ENCODE results near the gene SCLY. TPM values are rescaled to one million over a fixed set of nuclear protein-coding genes. Genes with fewer than 3 reads are reported as not detected.
"Not testable (repeated sequence)": the region's sequence is repeated elsewhere in the genome, so short reads cannot be mapped to it uniquely, and the experiment has no call there.

SCLY gene
- total RNA-seq, 4 donors from 2014 or later, result 5.5 to 14.5 (median 9.6) TPM

DNA sequence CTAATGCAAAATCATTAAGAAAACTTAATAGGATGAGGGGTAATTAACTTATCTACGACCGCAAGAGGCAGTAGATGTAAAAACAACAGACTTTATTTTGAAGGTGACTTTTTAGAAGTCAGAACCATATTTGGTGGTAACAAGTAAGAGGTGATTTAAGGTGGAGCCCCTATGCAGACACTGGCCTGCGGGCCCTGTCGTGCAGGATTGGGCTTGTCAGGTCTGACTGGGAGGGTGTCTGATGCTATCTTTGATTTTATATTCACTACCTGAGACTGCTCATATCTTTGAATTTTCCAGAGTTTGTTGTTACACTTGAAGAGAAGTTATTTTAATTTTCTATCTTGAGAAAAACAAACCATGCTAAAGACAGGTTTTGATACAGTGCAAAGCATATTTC is 29.1 kb upstream of the SCLY start:
- peaks cover 20% of the 10 kb centered on the region for H3K4me1 ChIP-seq
- no peak overlapping the region for H3K27ac ChIP-seq
- TF ChIP-seq EP300 (IDR thresholded peaks at IDR 0.05) (no peak), CTCF (IDR thresholded peaks at IDR 0.05) (no peak), POLR2AphosphoS5 (IDR thresholded peaks at IDR 0.05) (no peak), POLR2A (IDR thresholded peaks at IDR 0.05) (no peak)
- H3K27me3 ChIP-seq, result no peaks in the 10 kb centered on the region
- WGBS, result 57% methylated on average over 4 of the region's 4 CpGs
- H3K36me3 ChIP-seq, result peaks cover 33% of the 10 kb centered on the region
- no peak overlapping the region for H3K4me3 ChIP-seq
- no peak for DNase-seq (ENCODE audit: low spot score in 2 of 2)
- H3K9me3 ChIP-seq, result no peaks in the 10 kb centered on the region

GRCh38 chr2:238032755-238033337 is 28.0 kb upstream of the SCLY start:
- DNase-seq (ENCODE audit: low spot score in 2 of 2), result no peak
- Histone ChIP-seq H3K27me3 (no peaks in the 10 kb centered on the region), H3K36me3 (peaks cover 44% of the 10 kb centered on the region), H3K9me3 (no peaks in the 10 kb centered on the region), H3K4me1 (peaks cover 20% of the 10 kb centered on the region), H3K27ac (no peak overlapping the region), H3K4me3 (no peak overlapping the region)
- no peak for TF ChIP-seq POLR2A (IDR thresholded peaks at IDR 0.05)
- TF ChIP-seq CTCF (IDR thresholded peaks at IDR 0.05), result no peak
- no peak for TF ChIP-seq EP300 (IDR thresholded peaks at IDR 0.05)
- TF ChIP-seq POLR2AphosphoS5 (IDR thresholded peaks at IDR 0.05), result no peak
- 48% methylated on average over 4 of the region's 4 CpGs for WGBS

- H3K27me3 ChIP-seq; DNase-seq (ENCODE audit: low spot score in 2 of 2); H3K27ac ChIP-seq; H3K9me3 ChIP-seq; H3K4me3 ChIP-seq: not testable (repeated sequence)
- peaks cover 50% of the 10 kb centered on the region for H3K36me3 ChIP-seq
- 65% methylated on average over 9 of the region's 9 CpGs for WGBS
- H3K4me1 ChIP-seq, result peaks cover 20% of the 10 kb centered on the region
These were observed 26.8 kb upstream of the SCLY start for GRCh38 chr2:238033991-238034390.

GRCh38 chr2:238038203-238038602 is 22.6 kb upstream of the SCLY start:
- peaks cover 7% of the 10 kb centered on the region for H3K4me1 ChIP-seq
- H3K27ac ChIP-seq, result no peak overlapping the region
- peaks cover 54% of the 10 kb centered on the region for H3K36me3 ChIP-seq
- no peak overlapping the region for H3K4me3 ChIP-seq
- no peaks in the 10 kb centered on the region for H3K9me3 ChIP-seq
- H3K27me3 ChIP-seq, result no peaks in the 10 kb centered on the region
- TF ChIP-seq POLR2A (IDR thresholded peaks at IDR 0.05) (no peak), CTCF (IDR thresholded peaks at IDR 0.05) (no peak), EP300 (IDR thresholded peaks at IDR 0.05) (no peak), POLR2AphosphoS5 (IDR thresholded peaks at IDR 0.05) (no peak)
- WGBS, result 90% methylated on average over 4 of the region's 8 CpGs
- DNase-seq (ENCODE audit: low spot score in 2 of 2), result no peak

DNA sequence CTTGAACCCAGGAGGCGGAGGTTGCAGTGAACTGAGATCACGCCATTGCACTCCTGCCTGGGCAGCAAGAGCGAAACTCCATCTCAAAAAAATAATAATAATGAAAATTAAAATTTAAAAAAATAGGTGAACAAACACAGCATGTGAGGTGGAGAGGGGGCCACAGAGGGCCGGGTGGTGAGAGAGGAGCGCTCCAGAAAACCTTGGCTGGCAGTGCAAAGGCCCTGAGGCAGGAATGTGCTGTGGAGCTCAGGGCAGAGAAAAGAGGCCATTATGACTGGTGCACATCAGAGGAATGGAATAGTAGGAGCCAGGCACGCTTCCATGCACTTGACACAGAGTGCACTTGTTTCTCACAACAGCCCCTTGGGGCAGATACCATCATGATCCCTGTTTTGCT is 21.6 kb upstream of the SCLY start:
- Histone ChIP-seq H3K36me3 (peaks cover 59% of the 10 kb centered on the region), H3K4me3 (no peak overlapping the region), H3K4me1 (peaks cover 3% of the 10 kb centered on the region), H3K27ac (no peak overlapping the region), H3K27me3 (no peaks in the 10 kb centered on the region), H3K9me3 (no peaks in the 10 kb centered on the region)
- TF ChIP-seq EP300 (IDR thresholded peaks at IDR 0.05) (no peak), POLR2A (IDR thresholded peaks at IDR 0.05) (no peak), POLR2AphosphoS5 (IDR thresholded peaks at IDR 0.05) (no peak), CTCF (IDR thresholded peaks at IDR 0.05) (no peak)
- WGBS, result 86% methylated on average over 6 of the region's 6 CpGs
- DNase-seq (ENCODE audit: low spot score in 2 of 2), result no peak

DNA sequence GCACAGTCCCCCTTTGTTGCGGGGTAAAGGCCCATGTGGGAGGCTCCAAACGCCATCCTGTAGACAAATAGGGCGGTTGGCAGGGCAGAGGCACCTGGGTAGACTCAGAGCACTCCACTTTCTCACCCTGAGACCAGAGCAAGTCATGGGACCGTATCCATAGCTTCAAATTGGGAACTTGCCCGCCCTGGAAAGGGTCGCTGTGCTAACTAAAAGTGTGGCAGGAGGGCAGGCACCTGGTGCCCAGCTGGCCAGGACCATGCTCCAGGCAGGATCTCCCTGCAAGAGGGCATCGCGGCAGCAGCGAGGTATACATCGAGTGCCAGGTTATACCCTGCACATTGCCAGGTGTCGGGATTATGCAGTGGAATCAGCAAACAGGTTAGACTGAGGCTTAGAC is 20.8 kb upstream of the SCLY start:
- Histone ChIP-seq H3K4me3 (no peak overlapping the region), H3K27me3 (no peaks in the 10 kb centered on the region), H3K27ac (no peak overlapping the region), H3K9me3 (no peaks in the 10 kb centered on the region), H3K4me1 (peaks cover 3% of the 10 kb centered on the region), H3K36me3 (peaks cover 59% of the 10 kb centered on the region)
- peak in 1 of 2 donors; percentile 66 for DNase-seq (ENCODE audit: low spot score in 2 of 2)
- WGBS, result 98% methylated on average over 9 of the region's 11 CpGs
- TF ChIP-seq CTCF (IDR thresholded peaks at IDR 0.05) (no peak), EP300 (IDR thresholded peaks at IDR 0.05) (no peak), POLR2A (IDR thresholded peaks at IDR 0.05) (no peak), POLR2AphosphoS5 (IDR thresholded peaks at IDR 0.05) (no peak)

Data from suprapubic skin (tissue), 4 donors.